Measurements from ENCODE around the gene AIDA.

DNA sequence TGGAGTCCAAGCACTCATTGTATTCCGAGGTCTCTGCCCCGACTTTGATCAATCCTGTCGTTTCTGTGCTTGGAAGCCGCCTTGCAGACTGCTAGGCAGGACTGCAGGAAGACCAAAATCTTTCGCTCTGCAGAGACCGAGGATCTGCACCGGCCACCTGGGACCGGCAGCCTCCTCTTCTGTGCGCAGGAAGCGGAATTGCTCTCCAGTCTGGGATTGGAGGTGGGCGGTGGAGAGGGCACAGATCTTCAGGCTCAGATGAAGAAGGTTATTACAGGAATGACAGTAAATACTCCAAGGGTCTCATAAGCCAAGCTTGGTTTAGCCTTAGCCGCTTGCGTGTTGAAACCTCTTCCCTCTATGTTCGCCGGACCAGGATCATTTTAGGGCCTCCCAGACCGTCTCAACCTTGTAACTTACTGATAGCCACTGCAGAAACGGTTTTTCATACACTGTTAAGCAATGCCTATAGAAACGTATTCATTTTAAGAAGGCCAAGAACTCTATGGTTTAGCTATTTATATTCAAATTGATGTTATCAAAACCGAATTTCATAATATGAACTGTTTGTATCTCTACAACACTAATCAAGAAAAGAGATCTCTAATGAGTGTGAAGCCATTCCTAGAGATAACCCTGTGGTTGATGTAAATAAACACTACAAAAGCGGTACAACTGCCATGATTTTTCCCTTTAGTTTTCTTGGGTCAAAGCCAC, 93.3 kb downstream of the AIDA start:
- TF ChIP-seq POLR2AphosphoS5 (IDR thresholded peaks at IDR 0.05) (no peak), POLR2A (IDR thresholded peaks at IDR 0.05) (no peak)
- TF ChIP-seq, protein P1, sequence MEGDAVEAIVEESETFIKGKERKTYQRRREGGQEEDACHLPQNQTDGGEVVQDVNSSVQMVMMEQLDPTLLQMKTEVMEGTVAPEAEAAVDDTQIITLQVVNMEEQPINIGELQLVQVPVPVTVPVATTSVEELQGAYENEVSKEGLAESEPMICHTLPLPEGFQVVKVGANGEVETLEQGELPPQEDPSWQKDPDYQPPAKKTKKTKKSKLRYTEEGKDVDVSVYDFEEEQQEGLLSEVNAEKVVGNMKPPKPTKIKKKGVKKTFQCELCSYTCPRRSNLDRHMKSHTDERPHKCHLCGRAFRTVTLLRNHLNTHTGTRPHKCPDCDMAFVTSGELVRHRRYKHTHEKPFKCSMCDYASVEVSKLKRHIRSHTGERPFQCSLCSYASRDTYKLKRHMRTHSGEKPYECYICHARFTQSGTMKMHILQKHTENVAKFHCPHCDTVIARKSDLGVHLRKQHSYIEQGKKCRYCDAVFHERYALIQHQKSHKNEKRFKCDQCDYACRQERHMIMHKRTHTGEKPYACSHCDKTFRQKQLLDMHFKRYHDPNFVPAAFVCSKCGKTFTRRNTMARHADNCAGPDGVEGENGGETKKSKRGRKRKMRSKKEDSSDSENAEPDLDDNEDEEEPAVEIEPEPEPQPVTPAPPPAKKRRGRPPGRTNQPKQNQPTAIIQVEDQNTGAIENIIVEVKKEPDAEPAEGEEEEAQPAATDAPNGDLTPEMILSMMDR (IDR thresholded peaks at IDR 0.05), result no peak

Measured in gastroesophageal sphincter (tissue), 3 donors.